Testis (tissue), 2 donors: Measurements from ENCODE around the gene BSND.

ENCODE experiments used
- POLR2A ChIP-seq: fragments of 450-650 bp; IDR thresholded peaks from one replicate; pipeline ENCODE4 v1.6.1; 2017; ENCODE audit warnings: antibody characterized with exemption, mild to moderate bottlenecking, moderate library complexity
- TF ChIP-seq, protein P1 (sequence below), 3 experiments: fragments of 450-650 bp in 2 of 3; fragments of 200-600 bp in 1 of 3; sonication (generic) in 1 of 3; IDR thresholded peaks; one replicate each; pipeline ENCODE4 v1.5.1; 2016 to 2019; ENCODE audit warnings: antibody characterized with exemption in 3 of 3, mild to moderate bottlenecking in 2 of 3, moderate library complexity in 1 of 3

DNA sequence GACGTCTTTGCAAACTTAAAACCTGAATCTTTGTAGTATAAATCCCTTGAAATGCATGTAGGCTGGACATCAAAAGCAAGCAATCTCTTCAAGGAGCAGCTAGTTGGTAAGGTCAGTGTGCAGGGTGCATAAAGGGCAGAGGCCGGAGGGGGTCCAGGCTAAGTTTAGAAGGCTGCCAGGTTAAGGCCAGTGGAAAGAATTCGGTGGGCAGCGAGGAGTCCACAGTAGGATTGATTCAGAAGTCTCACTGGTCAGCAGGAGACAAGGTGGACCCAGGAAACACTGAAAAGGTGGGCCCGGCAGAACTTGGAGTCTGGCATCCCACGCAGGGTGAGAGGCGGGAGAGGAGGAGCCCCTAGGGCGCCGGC is 40.2 kb downstream of the BSND start:
- TF ChIP-seq, protein P1, sequence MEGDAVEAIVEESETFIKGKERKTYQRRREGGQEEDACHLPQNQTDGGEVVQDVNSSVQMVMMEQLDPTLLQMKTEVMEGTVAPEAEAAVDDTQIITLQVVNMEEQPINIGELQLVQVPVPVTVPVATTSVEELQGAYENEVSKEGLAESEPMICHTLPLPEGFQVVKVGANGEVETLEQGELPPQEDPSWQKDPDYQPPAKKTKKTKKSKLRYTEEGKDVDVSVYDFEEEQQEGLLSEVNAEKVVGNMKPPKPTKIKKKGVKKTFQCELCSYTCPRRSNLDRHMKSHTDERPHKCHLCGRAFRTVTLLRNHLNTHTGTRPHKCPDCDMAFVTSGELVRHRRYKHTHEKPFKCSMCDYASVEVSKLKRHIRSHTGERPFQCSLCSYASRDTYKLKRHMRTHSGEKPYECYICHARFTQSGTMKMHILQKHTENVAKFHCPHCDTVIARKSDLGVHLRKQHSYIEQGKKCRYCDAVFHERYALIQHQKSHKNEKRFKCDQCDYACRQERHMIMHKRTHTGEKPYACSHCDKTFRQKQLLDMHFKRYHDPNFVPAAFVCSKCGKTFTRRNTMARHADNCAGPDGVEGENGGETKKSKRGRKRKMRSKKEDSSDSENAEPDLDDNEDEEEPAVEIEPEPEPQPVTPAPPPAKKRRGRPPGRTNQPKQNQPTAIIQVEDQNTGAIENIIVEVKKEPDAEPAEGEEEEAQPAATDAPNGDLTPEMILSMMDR (IDR thresholded peaks at IDR 0.05) = no peak
- no peak for TF ChIP-seq POLR2A
